SK-N-SH treated with all-trans-retinoic acid at 6 μM for 48 hours (cell line): ENCODE data around the gene THBS3.

Experiments used
- ATAC-seq: fragments of 200-7000 bp; cut with Tn5 transposase; 3 replicates; pipeline ENCODE4 v1.9.1; 2020; ENCODE audit warnings: mild to moderate bottlenecking, moderate library complexity
- ARNTL ChIP-seq: fragments of 450-650 bp; formaldehyde crosslinking; IDR thresholded peaks from 2 replicates; pipeline ENCODE4 v1.5.0; 2020; ENCODE audit warnings: low read depth, mild to moderate bottlenecking, moderate library complexity, borderline replicate concordance
- BACH2 ChIP-seq: fragments of 250-450 bp; sonication (Bioruptor Pico); IDR thresholded peaks from 2 replicates; pipeline ENCODE4 v1.9.0; 2021; ENCODE audit warnings: mild to moderate bottlenecking, borderline replicate concordance
- CSDC2 ChIP-seq: fragments of 250-450 bp; sonication (Bioruptor Pico); IDR thresholded peaks from 2 replicates; pipeline ENCODE4 v1.5.0; 2020; ENCODE audit warnings: mild to moderate bottlenecking, moderate library complexity
- ESRRG ChIP-seq: fragments of 250-450 bp; sonication (Bioruptor Pico); IDR thresholded peaks from 2 replicates; pipeline ENCODE4 v1.6.1; 2021; ENCODE audit warnings: mild to moderate bottlenecking
- GLIS3 ChIP-seq: fragments of 250-450 bp; sonication (Bioruptor Pico); IDR thresholded peaks from 2 replicates; pipeline ENCODE4 v1.5.0; 2020; ENCODE audit warnings: mild to moderate bottlenecking, moderate library complexity
- ISL1 ChIP-seq: fragments of 250-450 bp; sonication (Bioruptor Pico); IDR thresholded peaks from 2 replicates; pipeline ENCODE4 v2.1.2; 2022; ENCODE audit warnings: mild to moderate bottlenecking, moderate library complexity
- OSR1 ChIP-seq: fragments of 250-450 bp; sonication (Bioruptor Pico); IDR thresholded peaks from 2 replicates; pipeline ENCODE4 v1.8.0; 2022; ENCODE audit warnings: moderate library complexity, mild to moderate bottlenecking, inconsistent platforms
- PPARA ChIP-seq: fragments of 250-450 bp; sonication (Bioruptor Pico); IDR thresholded peaks from 2 replicates; pipeline ENCODE4 v1.5.0; 2020; ENCODE audit warnings: mild to moderate bottlenecking, borderline replicate concordance
- RARB ChIP-seq: fragments of 250-450 bp; sonication (Bioruptor Pico); IDR thresholded peaks from 2 replicates; pipeline ENCODE4 v1.8.0; 2021; ENCODE audit warnings: mild to moderate bottlenecking, moderate library complexity
- TCF4 ChIP-seq: fragments of 250-450 bp; sonication (Bioruptor Pico); IDR thresholded peaks from 2 replicates; pipeline ENCODE4 v1.8.0; 2021; ENCODE audit warnings: mild to moderate bottlenecking, moderate library complexity, borderline replicate concordance
- TOX ChIP-seq: fragments of 250-450 bp; sonication (Bioruptor Pico); IDR thresholded peaks from 2 replicates; pipeline ENCODE4 v1.8.0; 2021; ENCODE audit warnings: mild to moderate bottlenecking, moderate library complexity, borderline replicate concordance
- ZC3H10 ChIP-seq: fragments of 250-450 bp; sonication (Bioruptor Pico); IDR thresholded peaks from 2 replicates; pipeline ENCODE4 v1.5.1; 2021; ENCODE audit warnings: mild to moderate bottlenecking, moderate library complexity
- ZFP3 ChIP-seq: fragments of 250-450 bp; sonication (Bioruptor Pico); IDR thresholded peaks from 2 replicates; pipeline ENCODE4 v1.5.0; 2020; ENCODE audit warnings: mild to moderate bottlenecking, moderate library complexity
- ZFP30 ChIP-seq: fragments of 450-650 bp; formaldehyde crosslinking; IDR thresholded peaks from 2 replicates; pipeline ENCODE4 v1.5.0; 2022; ENCODE audit warnings: mild to moderate bottlenecking, moderate library complexity
- ZNF565 ChIP-seq: fragments of 450-650 bp; formaldehyde crosslinking; conservative IDR thresholded peaks from 2 replicates; pipeline ENCODE4 v1.5.0; 2020; ENCODE audit warnings: low read depth, mild to moderate bottlenecking, moderate library complexity
- ZNF70 ChIP-seq: fragments of 450-650 bp; formaldehyde crosslinking; IDR thresholded peaks from 2 replicates; pipeline ENCODE4 v1.5.0; 2020; ENCODE audit warnings: mild to moderate bottlenecking, moderate library complexity
- ZNF8 ChIP-seq: fragments of 450-650 bp; formaldehyde crosslinking; IDR thresholded peaks from 2 replicates; pipeline ENCODE4 v1.5.0; 2020; ENCODE audit warnings: mild to moderate bottlenecking, moderate library complexity
- TF ChIP-seq, protein P1 (sequence below): fragments of 250-450 bp; sonication (Bioruptor Pico); IDR thresholded peaks from 2 replicates; pipeline ENCODE4 v1.8.0; 2020; ENCODE audit warnings: mild to moderate bottlenecking, moderate library complexity, borderline replicate concordance
- TF ChIP-seq, protein P2 (sequence below): fragments of 250-450 bp; sonication (Bioruptor Pico); IDR thresholded peaks from 2 replicates; pipeline ENCODE4 v1.5.0; 2020; ENCODE audit warnings: mild to moderate bottlenecking, moderate library complexity
- TF ChIP-seq, protein P3 (sequence below): fragments of 250-450 bp; sonication (Bioruptor Pico); IDR thresholded peaks from 2 replicates; pipeline ENCODE4 v1.8.0; 2021; ENCODE audit warnings: low read depth, mild to moderate bottlenecking, moderate library complexity, borderline replicate concordance
- TF ChIP-seq, protein P4 (sequence below): fragments of 250-450 bp; sonication (Bioruptor Pico); IDR thresholded peaks from 2 replicates; pipeline ENCODE4 v1.5.1; 2020; ENCODE audit warnings: low read depth, mild to moderate bottlenecking, moderate library complexity
- TF ChIP-seq, protein P5 (sequence below): fragments of 250-450 bp; sonication (Bioruptor Pico); IDR thresholded peaks from 2 replicates; pipeline ENCODE4 v1.5.1; 2021; ENCODE audit warnings: mild to moderate bottlenecking, moderate library complexity

THBS3 gene

DNA sequence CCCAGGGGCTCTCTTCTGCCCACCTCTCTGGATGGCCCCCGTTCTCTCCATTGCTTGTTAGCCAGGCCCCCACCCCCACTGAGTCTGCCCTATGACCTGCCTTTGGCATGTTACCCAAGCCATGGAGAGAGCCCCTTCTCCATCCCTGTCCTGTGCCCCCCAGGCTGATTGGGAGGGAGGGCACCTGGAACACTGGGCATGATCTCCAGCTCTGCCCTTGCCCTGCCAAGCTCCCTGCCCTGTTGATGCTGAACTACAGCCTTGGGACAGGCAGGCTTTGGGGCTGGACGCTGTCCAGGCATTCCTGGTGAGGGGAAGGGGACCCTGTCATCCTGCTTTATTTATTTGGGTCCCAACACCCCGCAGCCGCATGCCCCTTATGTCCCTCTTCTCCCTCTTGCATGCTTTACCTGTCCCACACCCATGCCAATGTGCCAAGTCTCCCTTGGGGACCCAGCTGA, 23.3 kb downstream of the THBS3 start (continued):
- TF ChIP-seq, protein P1, sequence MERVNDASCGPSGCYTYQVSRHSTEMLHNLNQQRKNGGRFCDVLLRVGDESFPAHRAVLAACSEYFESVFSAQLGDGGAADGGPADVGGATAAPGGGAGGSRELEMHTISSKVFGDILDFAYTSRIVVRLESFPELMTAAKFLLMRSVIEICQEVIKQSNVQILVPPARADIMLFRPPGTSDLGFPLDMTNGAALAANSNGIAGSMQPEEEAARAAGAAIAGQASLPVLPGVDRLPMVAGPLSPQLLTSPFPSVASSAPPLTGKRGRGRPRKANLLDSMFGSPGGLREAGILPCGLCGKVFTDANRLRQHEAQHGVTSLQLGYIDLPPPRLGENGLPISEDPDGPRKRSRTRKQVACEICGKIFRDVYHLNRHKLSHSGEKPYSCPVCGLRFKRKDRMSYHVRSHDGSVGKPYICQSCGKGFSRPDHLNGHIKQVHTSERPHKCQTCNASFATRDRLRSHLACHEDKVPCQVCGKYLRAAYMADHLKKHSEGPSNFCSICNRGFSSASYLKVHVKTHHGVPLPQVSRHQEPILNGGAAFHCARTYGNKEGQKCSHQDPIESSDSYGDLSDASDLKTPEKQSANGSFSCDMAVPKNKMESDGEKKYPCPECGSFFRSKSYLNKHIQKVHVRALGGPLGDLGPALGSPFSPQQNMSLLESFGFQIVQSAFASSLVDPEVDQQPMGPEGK (CRISPR knock-in tag): no peak
- TF ChIP-seq TCF4 (CRISPR knock-in tag): no peak
- TF ChIP-seq ZC3H10 (CRISPR knock-in tag): no peak
- TF ChIP-seq ZFP3 (CRISPR knock-in tag): no peak
- TF ChIP-seq GLIS3 (CRISPR knock-in tag): no peak
- TF ChIP-seq ZFP30: no peak

DNA sequence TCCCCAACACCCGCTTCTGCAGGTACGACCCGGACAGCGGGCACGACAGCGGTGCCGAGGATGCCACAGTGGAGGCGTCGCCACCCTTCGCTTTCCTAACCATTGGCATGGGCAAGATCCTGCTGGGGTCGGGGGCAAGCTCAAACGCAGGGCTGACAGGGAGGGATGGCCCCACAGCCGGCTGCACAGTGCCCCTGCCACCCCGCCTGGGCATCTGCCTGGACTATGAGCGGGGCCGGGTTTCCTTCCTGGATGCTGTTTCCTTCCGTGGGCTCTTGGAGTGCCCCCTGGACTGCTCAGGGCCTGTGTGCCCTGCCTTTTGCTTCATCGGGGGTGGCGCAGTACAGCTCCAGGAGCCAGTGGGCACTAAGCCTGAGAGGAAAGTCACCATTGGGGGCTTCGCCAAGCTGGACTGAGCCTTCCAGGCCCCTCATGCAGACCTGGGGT, 23.9 kb downstream of the THBS3 start:
- ATAC-seq: no peak
- TF ChIP-seq ARNTL (CRISPR knock-in tag): no peak
- no peak for TF ChIP-seq CSDC2 (CRISPR knock-in tag)
- TF ChIP-seq, protein P2, sequence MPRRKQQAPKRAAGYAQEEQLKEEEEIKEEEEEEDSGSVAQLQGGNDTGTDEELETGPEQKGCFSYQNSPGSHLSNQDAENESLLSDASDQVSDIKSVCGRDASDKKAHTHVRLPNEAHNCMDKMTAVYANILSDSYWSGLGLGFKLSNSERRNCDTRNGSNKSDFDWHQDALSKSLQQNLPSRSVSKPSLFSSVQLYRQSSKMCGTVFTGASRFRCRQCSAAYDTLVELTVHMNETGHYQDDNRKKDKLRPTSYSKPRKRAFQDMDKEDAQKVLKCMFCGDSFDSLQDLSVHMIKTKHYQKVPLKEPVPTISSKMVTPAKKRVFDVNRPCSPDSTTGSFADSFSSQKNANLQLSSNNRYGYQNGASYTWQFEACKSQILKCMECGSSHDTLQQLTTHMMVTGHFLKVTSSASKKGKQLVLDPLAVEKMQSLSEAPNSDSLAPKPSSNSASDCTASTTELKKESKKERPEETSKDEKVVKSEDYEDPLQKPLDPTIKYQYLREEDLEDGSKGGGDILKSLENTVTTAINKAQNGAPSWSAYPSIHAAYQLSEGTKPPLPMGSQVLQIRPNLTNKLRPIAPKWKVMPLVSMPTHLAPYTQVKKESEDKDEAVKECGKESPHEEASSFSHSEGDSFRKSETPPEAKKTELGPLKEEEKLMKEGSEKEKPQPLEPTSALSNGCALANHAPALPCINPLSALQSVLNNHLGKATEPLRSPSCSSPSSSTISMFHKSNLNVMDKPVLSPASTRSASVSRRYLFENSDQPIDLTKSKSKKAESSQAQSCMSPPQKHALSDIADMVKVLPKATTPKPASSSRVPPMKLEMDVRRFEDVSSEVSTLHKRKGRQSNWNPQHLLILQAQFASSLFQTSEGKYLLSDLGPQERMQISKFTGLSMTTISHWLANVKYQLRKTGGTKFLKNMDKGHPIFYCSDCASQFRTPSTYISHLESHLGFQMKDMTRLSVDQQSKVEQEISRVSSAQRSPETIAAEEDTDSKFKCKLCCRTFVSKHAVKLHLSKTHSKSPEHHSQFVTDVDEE: no peak
- TF ChIP-seq ESRRG (CRISPR knock-in tag): no peak
- TF ChIP-seq, protein P1 (CRISPR knock-in tag): no peak
- no peak for TF ChIP-seq PPARA (CRISPR knock-in tag)
- no peak for TF ChIP-seq ZNF8 (CRISPR knock-in tag)
- TF ChIP-seq ISL1 (CRISPR knock-in tag): no peak
- TF ChIP-seq BACH2 (CRISPR knock-in tag): no peak
- no peak for TF ChIP-seq ZNF565 (CRISPR knock-in tag)
- no peak for TF ChIP-seq RARB
- TF ChIP-seq, protein P3, sequence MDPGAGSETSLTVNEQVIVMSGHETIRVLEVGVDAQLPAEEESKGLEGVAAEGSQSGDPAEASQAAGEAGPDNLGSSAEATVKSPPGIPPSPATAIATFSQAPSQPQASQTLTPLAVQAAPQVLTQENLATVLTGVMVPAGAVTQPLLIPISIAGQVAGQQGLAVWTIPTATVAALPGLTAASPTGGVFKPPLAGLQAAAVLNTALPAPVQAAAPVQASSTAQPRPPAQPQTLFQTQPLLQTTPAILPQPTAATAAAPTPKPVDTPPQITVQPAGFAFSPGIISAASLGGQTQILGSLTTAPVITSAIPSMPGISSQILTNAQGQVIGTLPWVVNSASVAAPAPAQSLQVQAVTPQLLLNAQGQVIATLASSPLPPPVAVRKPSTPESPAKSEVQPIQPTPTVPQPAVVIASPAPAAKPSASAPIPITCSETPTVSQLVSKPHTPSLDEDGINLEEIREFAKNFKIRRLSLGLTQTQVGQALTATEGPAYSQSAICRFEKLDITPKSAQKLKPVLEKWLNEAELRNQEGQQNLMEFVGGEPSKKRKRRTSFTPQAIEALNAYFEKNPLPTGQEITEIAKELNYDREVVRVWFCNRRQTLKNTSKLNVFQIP (CRISPR knock-in tag): no peak
- TF ChIP-seq ZC3H10 (CRISPR knock-in tag): no peak
- TF ChIP-seq TOX: no peak
- no peak for TF ChIP-seq TCF4 (CRISPR knock-in tag)
- TF ChIP-seq, protein P4, sequence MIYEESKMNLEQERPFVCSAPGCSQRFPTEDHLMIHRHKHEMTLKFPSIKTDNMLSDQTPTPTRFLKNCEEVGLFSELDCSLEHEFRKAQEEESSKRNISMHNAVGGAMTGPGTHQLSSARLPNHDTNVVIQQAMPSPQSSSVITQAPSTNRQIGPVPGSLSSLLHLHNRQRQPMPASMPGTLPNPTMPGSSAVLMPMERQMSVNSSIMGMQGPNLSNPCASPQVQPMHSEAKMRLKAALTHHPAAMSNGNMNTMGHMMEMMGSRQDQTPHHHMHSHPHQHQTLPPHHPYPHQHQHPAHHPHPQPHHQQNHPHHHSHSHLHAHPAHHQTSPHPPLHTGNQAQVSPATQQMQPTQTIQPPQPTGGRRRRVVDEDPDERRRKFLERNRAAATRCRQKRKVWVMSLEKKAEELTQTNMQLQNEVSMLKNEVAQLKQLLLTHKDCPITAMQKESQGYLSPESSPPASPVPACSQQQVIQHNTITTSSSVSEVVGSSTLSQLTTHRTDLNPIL: no peak
- TF ChIP-seq ZNF70 (CRISPR knock-in tag): no peak
- TF ChIP-seq, protein P5, sequence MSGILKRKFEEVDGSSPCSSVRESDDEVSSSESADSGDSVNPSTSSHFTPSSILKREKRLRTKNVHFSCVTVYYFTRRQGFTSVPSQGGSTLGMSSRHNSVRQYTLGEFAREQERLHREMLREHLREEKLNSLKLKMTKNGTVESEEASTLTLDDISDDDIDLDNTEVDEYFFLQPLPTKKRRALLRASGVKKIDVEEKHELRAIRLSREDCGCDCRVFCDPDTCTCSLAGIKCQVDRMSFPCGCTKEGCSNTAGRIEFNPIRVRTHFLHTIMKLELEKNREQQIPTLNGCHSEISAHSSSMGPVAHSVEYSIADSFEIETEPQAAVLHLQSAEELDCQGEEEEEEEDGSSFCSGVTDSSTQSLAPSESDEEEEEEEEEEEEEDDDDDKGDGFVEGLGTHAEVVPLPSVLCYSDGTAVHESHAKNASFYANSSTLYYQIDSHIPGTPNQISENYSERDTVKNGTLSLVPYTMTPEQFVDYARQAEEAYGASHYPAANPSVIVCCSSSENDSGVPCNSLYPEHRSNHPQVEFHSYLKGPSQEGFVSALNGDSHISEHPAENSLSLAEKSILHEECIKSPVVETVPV (CRISPR knock-in tag): no peak
- TF ChIP-seq OSR1: no peak
- TF ChIP-seq ZFP3 (CRISPR knock-in tag): no peak
